VCaP (cell line): Measurements from ENCODE around the gene MUC22.
"Not testable (repeated sequence)": the region's sequence is repeated elsewhere in the genome, so short reads cannot be mapped to it uniquely, and the experiment has no call there.

Experiments
- H3K27ac ChIP-seq: fragments of 450-650 bp; 2 replicates; pipeline ENCODE4 v1.5.1; 2017
- TF ChIP-seq, protein P1 (sequence below): fragments of 450-650 bp; conservative IDR thresholded peaks from 2 replicates; pipeline ENCODE4 v1.5.1; 2017; ENCODE audit warnings: mild to moderate bottlenecking, moderate library complexity

The MUC22 gene

DNA sequence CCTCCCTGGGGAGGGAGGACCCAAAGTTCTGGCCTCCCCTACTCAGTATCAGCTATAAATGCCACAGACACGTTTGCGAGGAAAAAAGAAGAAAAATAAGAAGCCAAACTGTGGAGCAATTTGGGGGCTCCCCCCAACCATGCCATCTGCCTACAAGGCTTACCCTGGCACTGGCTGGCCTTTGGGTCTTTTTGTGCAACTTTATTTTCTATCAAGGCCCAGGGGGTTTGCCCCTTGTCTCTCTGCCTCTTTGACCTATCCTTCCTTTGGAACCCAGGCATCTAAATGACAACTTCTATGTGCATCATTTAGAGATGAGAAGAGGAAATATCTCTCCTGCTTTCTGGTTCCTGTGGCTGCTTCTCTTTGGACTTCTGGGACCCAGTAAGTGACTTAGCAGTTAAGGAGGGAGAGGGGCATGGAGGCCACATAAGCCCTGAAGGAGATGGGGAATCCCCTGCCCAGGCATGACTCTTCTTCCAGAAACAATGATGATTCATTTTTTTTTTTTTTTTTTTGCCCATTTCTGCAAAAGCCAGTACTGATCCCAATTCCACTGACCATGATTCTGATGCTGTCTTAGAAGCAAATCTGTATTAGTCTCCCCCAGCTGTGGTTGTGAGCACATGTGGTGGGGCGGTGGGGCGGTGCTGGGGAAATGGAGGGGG lies at the start of gene MUC22:
MUC22 (plus strand) TSS at position 82 of the 668 bp plus-strand sequence; CDS start at position 315, 233 bp downstream.
- TF ChIP-seq, protein P1, sequence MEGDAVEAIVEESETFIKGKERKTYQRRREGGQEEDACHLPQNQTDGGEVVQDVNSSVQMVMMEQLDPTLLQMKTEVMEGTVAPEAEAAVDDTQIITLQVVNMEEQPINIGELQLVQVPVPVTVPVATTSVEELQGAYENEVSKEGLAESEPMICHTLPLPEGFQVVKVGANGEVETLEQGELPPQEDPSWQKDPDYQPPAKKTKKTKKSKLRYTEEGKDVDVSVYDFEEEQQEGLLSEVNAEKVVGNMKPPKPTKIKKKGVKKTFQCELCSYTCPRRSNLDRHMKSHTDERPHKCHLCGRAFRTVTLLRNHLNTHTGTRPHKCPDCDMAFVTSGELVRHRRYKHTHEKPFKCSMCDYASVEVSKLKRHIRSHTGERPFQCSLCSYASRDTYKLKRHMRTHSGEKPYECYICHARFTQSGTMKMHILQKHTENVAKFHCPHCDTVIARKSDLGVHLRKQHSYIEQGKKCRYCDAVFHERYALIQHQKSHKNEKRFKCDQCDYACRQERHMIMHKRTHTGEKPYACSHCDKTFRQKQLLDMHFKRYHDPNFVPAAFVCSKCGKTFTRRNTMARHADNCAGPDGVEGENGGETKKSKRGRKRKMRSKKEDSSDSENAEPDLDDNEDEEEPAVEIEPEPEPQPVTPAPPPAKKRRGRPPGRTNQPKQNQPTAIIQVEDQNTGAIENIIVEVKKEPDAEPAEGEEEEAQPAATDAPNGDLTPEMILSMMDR = no peak
- no peak within 1 kb of the TSS for H3K27ac ChIP-seq

DNA sequence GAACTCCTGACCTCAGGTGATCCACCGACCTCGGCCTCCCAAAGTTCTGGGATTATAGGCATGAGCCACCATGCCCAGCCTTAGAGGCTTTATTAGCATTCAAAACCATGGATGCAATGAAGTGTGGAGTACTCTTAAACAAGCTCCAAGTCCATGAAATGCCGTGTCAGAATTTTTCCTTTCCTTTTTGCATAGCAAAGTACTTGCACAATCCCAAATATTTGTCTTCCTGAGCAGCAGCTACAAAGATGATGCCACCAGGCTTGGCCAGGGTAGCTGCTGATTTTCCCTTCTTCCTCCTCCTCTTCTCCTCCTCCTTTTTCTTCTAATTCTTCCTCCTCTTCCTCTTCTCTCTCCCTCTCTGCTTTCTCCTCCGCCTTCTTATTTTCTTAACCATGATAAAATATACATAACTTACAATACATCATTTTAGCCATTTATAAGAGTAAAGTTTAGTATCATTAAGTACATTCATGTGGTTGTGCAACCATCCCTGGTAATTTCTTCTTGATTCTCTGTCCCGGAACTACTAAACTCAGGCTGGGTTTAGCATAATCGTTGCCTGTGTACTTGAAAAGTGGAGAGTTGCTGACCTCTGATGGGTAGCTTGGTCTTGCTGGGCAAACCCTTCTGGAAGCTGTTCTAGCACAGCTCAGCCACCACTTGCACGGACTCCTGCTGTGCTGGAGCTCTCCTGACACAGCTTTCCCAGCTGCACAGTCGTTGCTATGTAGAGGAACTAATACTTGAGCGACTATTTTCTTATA lies 49.2 kb upstream of the MUC22 start:
- TF ChIP-seq, protein P1 = no peak
- no peak overlapping the region for H3K27ac ChIP-seq

DNA sequence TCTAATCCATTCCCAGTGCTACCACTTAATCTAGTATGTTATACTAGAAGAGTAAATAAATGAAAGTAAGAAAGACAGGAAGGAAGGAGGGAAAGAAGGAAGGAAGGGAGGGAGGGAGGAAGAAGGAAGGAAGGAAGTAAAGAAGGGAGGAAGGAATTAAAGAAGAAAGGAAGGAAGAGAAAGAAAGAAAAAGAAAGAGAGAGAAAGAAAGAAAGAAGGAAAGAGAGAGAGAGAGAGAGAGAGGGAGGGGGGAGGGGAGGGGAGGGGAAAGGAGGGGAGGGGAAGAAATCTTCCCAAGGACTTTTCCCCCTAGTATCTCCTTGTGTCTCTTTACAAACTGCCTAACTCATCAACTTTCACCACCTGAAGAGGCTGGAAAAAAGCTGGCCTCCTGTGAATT lies 47.6 kb upstream of the MUC22 start:
- TF ChIP-seq, protein P1 = no peak
- no peak overlapping the region for H3K27ac ChIP-seq

DNA sequence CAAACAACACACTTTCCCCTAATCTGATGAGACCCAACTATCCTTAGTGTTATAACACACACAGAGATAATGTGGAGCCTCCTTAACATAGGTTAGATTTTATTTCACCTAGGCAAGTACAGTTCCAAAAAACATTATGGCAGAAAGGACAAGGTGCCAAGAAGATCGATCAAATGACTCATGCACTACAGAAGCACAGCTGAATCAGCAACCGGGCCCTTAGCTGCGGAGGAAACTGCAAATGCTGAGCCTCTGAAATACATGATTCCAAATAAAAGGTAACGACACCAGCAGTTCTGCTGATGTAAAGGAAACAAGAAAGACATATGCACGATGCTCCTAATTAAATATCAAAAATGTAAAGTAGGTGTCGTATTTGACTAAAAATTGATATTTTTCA lies 46.6 kb upstream of the MUC22 start:
- TF ChIP-seq, protein P1 = no peak
- no peak overlapping the region for H3K27ac ChIP-seq

DNA sequence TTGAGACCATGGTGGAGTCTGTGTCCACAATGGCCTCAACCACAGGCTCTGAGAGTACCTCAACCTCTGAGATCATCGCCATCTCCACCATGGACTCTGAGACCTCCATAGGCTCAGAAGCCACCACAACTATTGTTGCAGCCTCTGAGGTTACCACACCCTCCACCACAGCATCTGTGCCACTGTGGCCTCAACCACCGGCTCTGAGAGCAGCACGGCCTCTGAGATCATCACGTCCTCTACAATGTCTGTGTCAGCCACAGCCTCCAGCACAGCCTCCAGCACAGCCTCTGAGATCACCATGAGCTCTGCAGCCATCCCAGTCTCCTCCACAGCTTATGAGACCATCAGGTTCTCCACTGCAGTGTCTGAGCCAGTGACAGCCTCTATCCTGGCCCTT lies 46.2 kb upstream of the MUC22 start:
- H3K27ac ChIP-seq = no peak overlapping the region
- TF ChIP-seq, protein P1 = no peak

DNA sequence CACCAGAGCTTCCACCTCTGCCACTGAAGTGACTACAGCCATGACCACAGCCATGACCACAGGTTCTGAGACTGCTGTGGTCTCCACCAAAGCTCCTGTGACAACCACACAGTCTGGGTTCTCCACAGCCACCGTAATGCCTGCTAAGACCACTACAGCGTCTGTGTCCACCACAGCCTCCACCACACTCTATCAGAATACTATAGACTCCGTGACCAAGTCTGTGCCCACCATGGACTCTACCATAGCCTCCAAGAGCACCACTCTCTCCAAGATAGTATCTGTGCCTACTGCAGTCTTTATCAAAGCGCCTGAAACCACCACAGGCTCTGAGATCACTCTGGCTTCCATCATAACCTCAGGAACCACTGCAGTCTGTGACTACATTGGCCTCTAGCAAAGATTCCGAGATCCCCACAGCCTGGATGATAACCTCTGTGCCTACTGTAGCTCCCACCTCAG lies 45.1 kb upstream of the MUC22 start:
- no peak overlapping the region for H3K27ac ChIP-seq

DNA sequence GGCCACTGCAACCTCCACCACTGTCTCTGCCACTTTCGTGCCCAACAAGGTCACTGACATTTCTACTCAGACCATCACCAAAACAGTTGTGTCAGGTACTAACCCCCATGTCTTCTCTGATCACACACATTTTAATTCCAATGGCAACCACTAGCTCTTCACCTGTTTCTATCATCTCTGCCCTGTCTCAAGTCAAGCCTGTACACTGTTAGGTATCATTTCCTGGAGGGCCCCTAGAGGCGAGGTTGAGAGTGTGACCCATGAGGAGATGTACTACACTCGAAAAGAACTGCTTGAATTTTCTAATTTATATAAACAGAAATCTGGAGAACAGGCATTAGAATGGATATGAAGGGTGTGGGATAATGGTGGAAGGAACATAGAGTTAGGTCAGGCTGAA lies 44.1 kb upstream of the MUC22 start:
- no peak overlapping the region for H3K27ac ChIP-seq
- TF ChIP-seq, protein P1 = no peak

More for the DNA sequence above, 45.1 kb upstream of the MUC22 start:
- TF ChIP-seq, protein P1 = no peak

DNA sequence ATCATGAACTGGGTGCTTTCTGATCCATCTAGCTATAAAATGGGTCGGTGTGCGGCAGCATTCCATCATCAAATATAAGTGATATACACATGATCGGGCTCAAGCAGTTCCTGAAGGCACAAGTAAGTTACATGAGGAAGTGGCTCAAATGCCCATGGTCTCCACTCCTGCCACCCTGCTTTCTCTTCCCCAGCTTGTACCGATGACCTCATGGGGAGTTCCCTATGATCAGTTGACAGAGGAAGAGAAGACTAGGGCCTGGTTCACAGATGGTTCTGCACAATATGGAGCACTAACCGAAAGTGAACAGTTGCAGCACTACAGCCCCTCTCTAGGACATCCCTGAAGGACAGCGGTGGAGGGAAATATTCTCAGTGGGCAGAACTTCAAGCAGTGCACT lies 41.1 kb upstream of the MUC22 start:
- not testable (repeated sequence) for H3K27ac ChIP-seq
